ENCODE data around the gene CARD11.
"Not testable (repeated sequence)": the region's sequence is repeated elsewhere in the genome, so short reads cannot be mapped to it uniquely, and the experiment has no call there.

CARD11 gene

GRCh38 chr7:2922866-2923265, 120.8 kb downstream of the CARD11 start:
- DNase-seq = no peak

- DNase-seq = no peak
Measured at GRCh38 chr7:2922348-2922691, 121.3 kb downstream of the CARD11 start.

- DNase-seq = no peak
Measured at GRCh38 chr7:2921653-2922347, 121.9 kb downstream of the CARD11 start.

GRCh38 chr7:2920956-2921652, 122.6 kb downstream of the CARD11 start:
- no peak for DNase-seq

GRCh38 chr7:2920480-2920879, 123.2 kb downstream of the CARD11 start:
- DNase-seq = not testable (repeated sequence)

- DNase-seq = no peak
Measured at GRCh38 chr7:2920041-2920440, 123.6 kb downstream of the CARD11 start.

- no peak for DNase-seq
Measured at GRCh38 chr7:2919256-2919655, 124.4 kb downstream of the CARD11 start.

GRCh38 chr7:2918406-2918805, 125.3 kb downstream of the CARD11 start:
- DNase-seq = no peak

GRCh38 chr7:2915023-2915422, 128.6 kb downstream of the CARD11 start:
- no peak for DNase-seq

- no peak for DNase-seq
Measured at GRCh38 chr7:2913760-2914387, 129.8 kb downstream of the CARD11 start.

GRCh38 chr7:2912684-2913439, 130.8 kb downstream of the CARD11 start:
- DNase-seq = no peak

- DNase-seq = no peak
Measured at GRCh38 chr7:2911466-2911865, 132.2 kb downstream of the CARD11 start.

- no peak for DNase-seq
Measured at GRCh38 chr7:2909471-2910039, 134.1 kb downstream of the CARD11 start.

GRCh38 chr7:2909043-2909442, 134.6 kb downstream of the CARD11 start:
- no peak for DNase-seq

GRCh38 chr7:2908103-2908683, 135.5 kb downstream of the CARD11 start:
- no peak for DNase-seq

GRCh38 chr7:2906197-2906931, 137.3 kb downstream of the CARD11 start:
- no peak for DNase-seq

GRCh38 chr7:2905500-2905899, 138.2 kb downstream of the CARD11 start:
- no peak for DNase-seq

GRCh38 chr7:2905027-2905426, 138.6 kb downstream of the CARD11 start:
- no peak for DNase-seq

GRCh38 chr7:2904202-2904601, 139.5 kb downstream of the CARD11 start:
- DNase-seq = no peak

- no peak for DNase-seq
Measured at GRCh38 chr7:2903682-2904162, 139.9 kb downstream of the CARD11 start.

GRCh38 chr7:2897023-2897422, 146.6 kb downstream of the CARD11 start:
- no peak for DNase-seq

- no peak for DNase-seq
Measured at GRCh38 chr7:2896131-2896530, 147.5 kb downstream of the CARD11 start.
